K562 (cell line): ENCODE results near the gene KAT2B. TPM values are rescaled to one million over a fixed set of nuclear protein-coding genes. Genes with fewer than 3 reads are reported as not detected.

Experiments used
- ATAC-seq: fragments of 200-7000 bp; cut with Tn5 transposase; 3 replicates; pipeline ENCODE4 v1.9.1; 2020; ENCODE audit warnings: moderate library complexity
- BruUV-seq: library from RNA; stranded (reverse); fragments of 400-500 nt; replicated peaks from 2 replicates; lab custom pipeline; 2021; lab: Mats Ljungman, UMichigan
- CTCF ChIA-PET: fragments of 300-600 bp; formaldehyde crosslinking; extraction: SDS; loops from one replicate; lab custom pipeline; 2021; ENCODE audit warnings: low intra/inter-chr PET ratio; lab: Yijun Ruan, JAX
- POLR2A ChIA-PET: fragments of 300-600, 350-650 bp; sonication (Branson Sonifier 250); formaldehyde crosslinking; extraction: SDS; loops from one replicate; lab custom pipeline; 2021; ENCODE audit warnings: antibody characterized with exemption, inconsistent platforms; lab: Yijun Ruan, JAX
- DNase-seq, 4 experiments: peaks; one replicate each; pipeline versions ENCODE4 v3.0.0 to v3.0.0-alpha.2; 2011 to 2018; ENCODE audit warnings: low spot score in 3 of 4, mixed read lengths in 3 of 4; ENCODE audit errors: extremely low read depth in 1 of 4
- FAIRE-seq: peaks from 2 replicates; lab custom pipeline; 2011; peaks lifted over from hg19 to GRCh38; lab: Jason Lieb, UNC
- H2AFZ ChIP-seq: 2 replicates; pipeline ENCODE4 v1.6.0; 2011; ENCODE audit warnings: low read depth, low read length, control low read depth, inconsistent platforms
- H3K27ac ChIP-seq: fragments of 200-600 bp; 3 replicates; pipeline ENCODE4 v1.8.0; 2011; ENCODE audit warnings: low read depth, mild to moderate bottlenecking, control low read depth, inconsistent platforms, low read length, moderate library complexity, mixed read lengths; ENCODE audit errors: extremely low read depth
- H3K27me3 ChIP-seq, 2 experiments: fragments of 300-600 bp in 1 of 2; 2 replicates in 1 of 2; 3 replicates in 1 of 2; pipeline versions ENCODE4 v1.6.0 to v1.8.0; 2011; ENCODE audit warnings: inconsistent platforms in 2 of 2, low read length in 2 of 2, mild to moderate bottlenecking in 1 of 2, mixed read lengths in 1 of 2, moderate library complexity in 1 of 2; ENCODE audit not compliant: control insufficient read depth in 2 of 2, insufficient read depth in 2 of 2
- H3K36me3 ChIP-seq: fragments of 300-600 bp; 3 replicates; pipeline ENCODE4 v1.8.0; 2011; ENCODE audit warnings: mild to moderate bottlenecking, low read length, inconsistent platforms; ENCODE audit not compliant: control insufficient read depth, insufficient read depth
- H3K4me1 ChIP-seq, 2 experiments: fragments of 200-600 bp in 1 of 2; replicated peaks in 1 of 2; 2 replicates in 1 of 2; 3 replicates in 1 of 2; pipeline versions ENCODE4 v1.5.1 to v1.8.0; 2011; ENCODE audit warnings: inconsistent platforms in 2 of 2, low read length in 2 of 2, mild to moderate bottlenecking in 1 of 2, mixed read lengths in 1 of 2, moderate library complexity in 1 of 2; ENCODE audit not compliant: control insufficient read depth in 2 of 2, insufficient read depth in 2 of 2
- H3K4me2 ChIP-seq: 2 replicates; pipeline ENCODE4 v1.6.1; 2011; ENCODE audit warnings: low read length, control low read depth, inconsistent platforms, mixed read lengths; ENCODE audit not compliant: insufficient read depth
- H3K4me3 ChIP-seq: fragments of 200-600 bp; sonication (generic), shearing (Covaris generic); 2 replicates; pipeline ENCODE4 v1.5.1; 2016; ENCODE audit warnings: control low read depth, inconsistent platforms
- H3K79me2 ChIP-seq: fragments of 200-600 bp; 3 replicates; pipeline ENCODE4 v1.8.0; 2011; ENCODE audit warnings: low read length, inconsistent platforms; ENCODE audit not compliant: control insufficient read depth, insufficient read depth
- H3K9ac ChIP-seq, 2 experiments: 2 replicates each; pipeline versions ENCODE4 v1.6.0 to v1.6.1; 2011; ENCODE audit warnings: low read depth in 2 of 2, low read length in 2 of 2, control low read depth in 1 of 2, inconsistent platforms in 1 of 2, mild to moderate bottlenecking in 1 of 2, mixed read lengths in 1 of 2; ENCODE audit not compliant: insufficient read depth in 1 of 2
- H3K9me1 ChIP-seq: one replicate; pipeline ENCODE4 v1.6.0; 2011; ENCODE audit warnings: inconsistent platforms, mild to moderate bottlenecking, low read length, moderate library complexity; ENCODE audit not compliant: control insufficient read depth, insufficient read depth
- H3K9me3 ChIP-seq: replicated peaks from 2 replicates; pipeline ENCODE4 v1.5.1; 2011; ENCODE audit warnings: low read depth, low read length, inconsistent platforms; ENCODE audit not compliant: control insufficient read depth, insufficient read depth
- H4K20me1 ChIP-seq: replicated peaks from 2 replicates; pipeline ENCODE4 v1.6.1; 2011; ENCODE audit warnings: low read length, inconsistent platforms, mixed read lengths; ENCODE audit not compliant: control insufficient read depth, insufficient read depth
- EHMT2 ChIP-seq: fragments of 450-650 bp; IDR thresholded peaks from 2 replicates; pipeline ENCODE4 v1.6.1; 2018; ENCODE audit warnings: antibody characterized with exemption
- EP300 ChIP-seq: IDR thresholded peaks from 2 replicates; pipeline ENCODE4 v1.6.1; 2012; ENCODE audit warnings: low read length, improper control_type of control experiment
- NELFE ChIP-seq: IDR thresholded peaks from 2 replicates; pipeline ENCODE4 v1.6.1; 2011; ENCODE audit warnings: mild to moderate bottlenecking; ENCODE audit not compliant: insufficient read depth, insufficient read length
- PPARD ChIP-seq: fragments of 250-450 bp; sonication (Bioruptor Pico); IDR thresholded peaks from 2 replicates; pipeline ENCODE4 v1.8.0; 2022; ENCODE audit warnings: inconsistent platforms, mild to moderate bottlenecking, moderate library complexity
- RAD51 ChIP-seq: fragments of 450-650 bp; IDR thresholded peaks from 2 replicates; pipeline ENCODE4 v1.7.1; 2016; ENCODE audit warnings: low read depth, mild to moderate bottlenecking, borderline replicate concordance
- SETDB1 ChIP-seq: IDR thresholded peaks from one replicate; pipeline ENCODE4 v1.6.1; 2012; ENCODE audit warnings: low read length, control low read depth, inconsistent platforms
- TAF1 ChIP-seq: IDR thresholded peaks from 2 replicates; pipeline ENCODE4 v1.6.1; 2011; ENCODE audit warnings: mild to moderate bottlenecking, low read length, moderate library complexity; ENCODE audit not compliant: insufficient read depth, control insufficient read depth, severe bottlenecking; ENCODE audit errors: extremely low read depth
- U2AF1 ChIP-seq: fragments of 200-400 bp; formaldehyde crosslinking; optimal IDR thresholded peaks from 2 replicates; pipeline ENCODE3; 2017; ENCODE audit warnings: mild to moderate bottlenecking, low read depth, low read length, moderate library complexity
- ZNF232 ChIP-seq: sonication (generic); formaldehyde crosslinking; IDR thresholded peaks from 2 replicates; pipeline ENCODE4 v1.8.0; 2022; ENCODE audit warnings: mild to moderate bottlenecking, missing genetic modification reagents
- WGBS: fragments of 100-300 bp; shearing (Covaris generic); methylation state at CpG from one replicate; pipeline ENCODE4 v1.1.6; 2016; ENCODE audit warnings: low coverage, mixed read lengths; ENCODE audit not compliant: insufficient coverage; ENCODE audit errors: missing lambda C conversion rate; 5-methylcytosine and 5-hydroxymethylcytosine counted together
- in situ Hi-C: fragments of 300-500 bp; cut with MboI; formaldehyde crosslinking; loops from 4 replicates; pipeline ENCODE4 v1.15.0; 2018; ENCODE audit warnings: inconsistent platforms, mixed read lengths
- intact Hi-C: fragments of 100-400 bp; cut with micrococcal nuclease; formaldehyde crosslinking; loops from 2 replicates; pipeline ENCODE4 v1.14.2; 2022
- polyA plus RNA-seq, 8 experiments: library from polyadenylated mRNA; depleted of rRNA in 4 of 8; stranded (reverse) in 5 of 8; unstranded in 3 of 8; fragments of >200 nt; fragmentation: Nextera tagmentation in 2 of 8; fragmentation: Illumina TruSeq in 1 of 8; extraction: Ambion mirVana in 2 of 8; extraction: Trizol in 1 of 8; gene quantifications; 2 replicates each; pipeline versions ENCODE4 v1.2.1 to v1.2.3, GENCODE V29; 2011 to 2014; ENCODE audit warnings: inconsistent platforms in 1 of 8, missing spikeins in 1 of 8
- total RNA-seq, 7 experiments: library from RNA; depleted of rRNA in 6 of 7; stranded (reverse); fragments of >200 nt in 6 of 7; fragmentation: Illumina TruSeq in 2 of 7; extraction: Trizol in 2 of 7; gene quantifications; 2 replicates each; pipeline versions ENCODE4 v1.2.1 to v1.2.3, GENCODE V29; 2011 to 2021; ENCODE audit warnings: low replicate concordance in 1 of 7
- TF ChIP-seq, protein P1 (sequence below): sonication (generic); formaldehyde crosslinking; IDR thresholded peaks from 2 replicates; pipeline ENCODE4 v1.4.0; 2020; ENCODE audit warnings: mild to moderate bottlenecking, missing genetic modification reagents
- TF ChIP-seq, protein P2 (sequence below), 2 experiments: IDR thresholded peaks in 1 of 2; conservative IDR thresholded peaks in 1 of 2; 2 replicates each; pipeline ENCODE4 v1.6.1; 2016; ENCODE audit warnings: low read depth in 2 of 2, mild to moderate bottlenecking in 1 of 2, missing compliant biosample characterization in 1 of 2, missing genetic modification characterization in 1 of 2, moderate library complexity in 1 of 2
- TF ChIP-seq, protein P3 (sequence below), 2 experiments: fragments of 450-650 bp in 1 of 2; sonication (generic) in 1 of 2; formaldehyde crosslinking in 1 of 2; IDR thresholded peaks in 1 of 2; conservative IDR thresholded peaks in 1 of 2; 2 replicates each; pipeline versions ENCODE4 v1.6.1 to v1.8.1; 2016 to 2023; ENCODE audit warnings: mild to moderate bottlenecking in 2 of 2, moderate library complexity in 2 of 2, inconsistent platforms in 1 of 2, missing genetic modification reagents in 1 of 2

The KAT2B gene
- total and polyA plus RNA-seq, 9 of the 15 experiments (the other 6 are each of a cell fraction or from before 2014, with no cell fraction given), result 3.3 to 14.9 (median 12.2) TPM

DNA sequence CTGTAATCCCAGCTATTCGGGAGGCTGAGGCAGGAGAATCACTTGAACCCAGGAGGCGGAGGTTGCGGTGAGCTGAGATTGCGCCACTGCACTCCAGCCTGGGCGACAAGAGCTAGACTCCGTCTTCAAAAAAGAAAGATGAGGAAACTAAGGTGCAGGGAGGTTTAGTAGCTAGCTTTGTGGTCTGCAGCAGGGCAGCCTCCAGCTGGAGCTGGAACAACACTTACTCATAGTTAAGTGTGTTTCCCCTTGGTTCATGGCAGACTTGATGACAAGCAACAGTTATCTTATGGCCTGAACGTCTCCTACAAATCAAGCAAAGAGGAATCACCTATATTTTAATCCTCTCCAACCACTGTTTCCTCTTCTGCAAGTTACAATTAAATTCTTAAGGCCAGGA, 12.6 kb downstream of the KAT2B start:
- Histone ChIP-seq H3K4me1 (peaks cover 0 to 25% of the 10 kb centered on the region in 2 experiments; a peak in 2 of 5 replicates), H3K27me3 (no peaks in the 10 kb centered on the region), H3K79me2 (peaks cover 17% of the 10 kb centered on the region), H2AFZ (no peak overlapping the region), H3K9me1 (no peaks in the 10 kb centered on the region), H4K20me1 (no peaks in the 10 kb centered on the region), H3K27ac (no peak overlapping the region), H3K9ac (no peak overlapping the region), H3K4me2 (no peak overlapping the region), H3K36me3 (no peaks in the 10 kb centered on the region), H3K4me3 (no peak overlapping the region), H3K9me3 (no peaks in the 10 kb centered on the region)
- in situ Hi-C loops (no loop called here), intact Hi-C loops (no loop called here)
- no TSS peak for BruUV-seq
- ChIA-PET CTCF (no interaction called here), POLR2A (interaction anchor here (0.7 to 4.6 kb wide), 5 partner anchors 12 to 229 kb away, joined by 3 to 32 read pairs (median 4); partner anchors contain the start of gene KAT2B)
- DNase-seq (no peak), ATAC-seq (no peak), FAIRE-seq (no peak)
- 52% methylated on average over 4 of the region's 7 CpGs for WGBS
- TF ChIP-seq EP300 (no peak), ZNF232 (CRISPR knock-in tag) (no peak), PPARD (no peak), SETDB1 (no peak), RAD51 (no peak), EHMT2 (no peak), TAF1 (no peak), NELFE (no peak), U2AF1 (no peak)
- TF ChIP-seq, protein P1, sequence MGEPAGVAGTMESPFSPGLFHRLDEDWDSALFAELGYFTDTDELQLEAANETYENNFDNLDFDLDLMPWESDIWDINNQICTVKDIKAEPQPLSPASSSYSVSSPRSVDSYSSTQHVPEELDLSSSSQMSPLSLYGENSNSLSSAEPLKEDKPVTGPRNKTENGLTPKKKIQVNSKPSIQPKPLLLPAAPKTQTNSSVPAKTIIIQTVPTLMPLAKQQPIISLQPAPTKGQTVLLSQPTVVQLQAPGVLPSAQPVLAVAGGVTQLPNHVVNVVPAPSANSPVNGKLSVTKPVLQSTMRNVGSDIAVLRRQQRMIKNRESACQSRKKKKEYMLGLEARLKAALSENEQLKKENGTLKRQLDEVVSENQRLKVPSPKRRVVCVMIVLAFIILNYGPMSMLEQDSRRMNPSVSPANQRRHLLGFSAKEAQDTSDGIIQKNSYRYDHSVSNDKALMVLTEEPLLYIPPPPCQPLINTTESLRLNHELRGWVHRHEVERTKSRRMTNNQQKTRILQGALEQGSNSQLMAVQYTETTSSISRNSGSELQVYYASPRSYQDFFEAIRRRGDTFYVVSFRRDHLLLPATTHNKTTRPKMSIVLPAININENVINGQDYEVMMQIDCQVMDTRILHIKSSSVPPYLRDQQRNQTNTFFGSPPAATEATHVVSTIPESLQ (CRISPR knock-in tag), result no peak
- TF ChIP-seq, protein P2, sequence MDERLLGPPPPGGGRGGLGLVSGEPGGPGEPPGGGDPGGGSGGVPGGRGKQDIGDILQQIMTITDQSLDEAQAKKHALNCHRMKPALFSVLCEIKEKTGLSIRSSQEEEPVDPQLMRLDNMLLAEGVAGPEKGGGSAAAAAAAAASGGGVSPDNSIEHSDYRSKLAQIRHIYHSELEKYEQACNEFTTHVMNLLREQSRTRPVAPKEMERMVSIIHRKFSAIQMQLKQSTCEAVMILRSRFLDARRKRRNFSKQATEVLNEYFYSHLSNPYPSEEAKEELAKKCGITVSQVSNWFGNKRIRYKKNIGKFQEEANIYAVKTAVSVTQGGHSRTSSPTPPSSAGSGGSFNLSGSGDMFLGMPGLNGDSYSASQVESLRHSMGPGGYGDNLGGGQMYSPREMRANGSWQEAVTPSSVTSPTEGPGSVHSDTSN (CRISPR knock-in tag; IDR thresholded peaks at IDR 0.05; ENCODE audit: low read depth), result no peak
- TF ChIP-seq, protein P2 (tag; conservative IDR thresholded peaks at IDR 0.05; ENCODE audit: low read depth), result no peak
- TF ChIP-seq, protein P3, sequence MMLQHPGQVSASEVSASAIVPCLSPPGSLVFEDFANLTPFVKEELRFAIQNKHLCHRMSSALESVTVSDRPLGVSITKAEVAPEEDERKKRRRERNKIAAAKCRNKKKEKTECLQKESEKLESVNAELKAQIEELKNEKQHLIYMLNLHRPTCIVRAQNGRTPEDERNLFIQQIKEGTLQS (IDR thresholded peaks at IDR 0.05), result no peak
- TF ChIP-seq, protein P3 (CRISPR knock-in tag; conservative IDR thresholded peaks at IDR 0.05), result no peak
